SK-N-SH (cell line): ENCODE data around the gene FADS3. TPM values are rescaled to one million over a fixed set of nuclear protein-coding genes. Genes with fewer than 3 reads are reported as not detected.
A peak's percentile ranks its signal among the peaks of the same experiment; 100 is the strongest.

Source experiments
- CTCF ChIA-PET: fragments of 300-600, 350-600 bp; formaldehyde crosslinking; extraction: SDS; loops from one replicate; lab custom pipeline; 2021; lab: Yijun Ruan, JAX
- POLR2A ChIA-PET: fragments of 350-600 bp; sonication (Branson Sonifier 250); formaldehyde crosslinking; extraction: SDS; loops from one replicate; lab custom pipeline; 2020; ENCODE audit warnings: antibody characterized with exemption, inconsistent platforms; lab: Yijun Ruan, JAX
- DNase-seq: peaks from one replicate; pipeline ENCODE4 v3.0.0; 2012
- H2AFZ ChIP-seq: fragments of 200-600 bp; sonication (generic); 2 replicates; pipeline ENCODE4 v1.8.1; 2016; ENCODE audit warnings: antibody characterized with exemption, mild to moderate bottlenecking, low read depth
- H3F3A ChIP-seq: fragments of 200-600 bp; sonication (generic); replicated peaks from 2 replicates; pipeline ENCODE3; 2016; ENCODE audit warnings: antibody characterized with exemption, mild to moderate bottlenecking; ENCODE audit not compliant: insufficient read depth
- H3K27ac ChIP-seq, 2 experiments: fragments of 200-500 bp in 1 of 2; fragments of 200-600 bp in 1 of 2; sonication (Bioruptor generic) in 1 of 2; sonication (generic), shearing (Covaris generic) in 1 of 2; 2 replicates each; pipeline versions ENCODE4 v1.5.1 to v1.6.1; 2014 to 2016; ENCODE audit warnings: low read depth in 2 of 2, inconsistent platforms in 1 of 2, low read length in 1 of 2, mild to moderate bottlenecking in 1 of 2, mixed read lengths in 1 of 2
- H3K27me3 ChIP-seq: fragments of 200-600 bp; sonication (generic), shearing (Covaris generic); 2 replicates; pipeline ENCODE4 v1.6.1; 2016; ENCODE audit warnings: mixed run types; ENCODE audit not compliant: insufficient read depth
- H3K36me3 ChIP-seq, 2 experiments: fragments of 200-500 bp in 1 of 2; fragments of 200-600 bp in 1 of 2; sonication (Bioruptor generic) in 1 of 2; sonication (generic) in 1 of 2; replicated peaks in 1 of 2; 2 replicates each; pipeline versions ENCODE3 to v1.5.1; 2014 to 2016; ENCODE audit warnings: low read length in 1 of 2, mild to moderate bottlenecking in 1 of 2; ENCODE audit not compliant: insufficient read depth in 2 of 2, control insufficient read depth in 1 of 2
- H3K4me1 ChIP-seq, 2 experiments: fragments of 200-500 bp in 1 of 2; fragments of 200-600 bp in 1 of 2; sonication (Bioruptor generic) in 1 of 2; sonication (generic), shearing (Covaris generic) in 1 of 2; 2 replicates each; pipeline versions ENCODE4 v1.5.1 to v1.6.1; 2014 to 2016; ENCODE audit warnings: low read depth in 1 of 2, low read length in 1 of 2, mixed run types in 1 of 2; ENCODE audit not compliant: insufficient read depth in 2 of 2, control insufficient read depth in 1 of 2
- H3K4me2 ChIP-seq: fragments of 200-600 bp; sonication (generic), shearing (Covaris generic); 2 replicates; pipeline ENCODE4 v1.6.1; 2017; ENCODE audit warnings: mixed run types
- H3K4me3 ChIP-seq, 2 experiments: fragments of 200-500 bp in 1 of 2; fragments of 200-600 bp in 1 of 2; sonication (Bioruptor generic) in 1 of 2; sonication (generic), shearing (Covaris generic) in 1 of 2; 2 replicates each; pipeline versions ENCODE4 v1.5.1 to v1.8.1; 2014 to 2016; ENCODE audit warnings: low read depth in 2 of 2, inconsistent platforms in 1 of 2, low read length in 1 of 2, mild to moderate bottlenecking in 1 of 2, mixed read lengths in 1 of 2, moderate library complexity in 1 of 2
- H3K79me2 ChIP-seq: fragments of 200-600 bp; sonication (generic); 2 replicates; pipeline ENCODE4 v1.8.1; 2017; ENCODE audit warnings: mild to moderate bottlenecking; ENCODE audit not compliant: insufficient read depth
- H3K9ac ChIP-seq: fragments of 200-600 bp; sonication (generic); 2 replicates; pipeline ENCODE4 v1.6.1; 2017; ENCODE audit warnings: mixed run types
- H3K9me2 ChIP-seq: fragments of 200-600 bp; sonication (generic); 2 replicates; pipeline ENCODE4 v1.6.1; 2017; ENCODE audit warnings: mixed run types
- H3K9me3 ChIP-seq: fragments of 200-600 bp; sonication (generic); 2 replicates; pipeline ENCODE4 v1.6.1; 2017; ENCODE audit warnings: mixed run types, mild to moderate bottlenecking, moderate library complexity
- H4K20me1 ChIP-seq: fragments of 200-600 bp; sonication (generic); 2 replicates; pipeline ENCODE4 v1.6.1; 2017; ENCODE audit warnings: mild to moderate bottlenecking, mixed run types; ENCODE audit not compliant: insufficient read depth
- CHD2 ChIP-seq: fragments of 150-350 bp; IDR thresholded peaks from 2 replicates; pipeline ENCODE4 v1.6.1; 2018; ENCODE audit warnings: low read length; ENCODE audit not compliant: partially characterized antibody
- ELF1 ChIP-seq: IDR thresholded peaks from 2 replicates; pipeline ENCODE4 v1.4.0; 2012
- EP300 ChIP-seq, 2 experiments: IDR thresholded peaks; 2 replicates each; pipeline versions ENCODE4 v1.4.0 to v1.6.1; 2012; ENCODE audit warnings: borderline replicate concordance in 1 of 2, low read depth in 1 of 2, low read length in 1 of 2
- FOSL2 ChIP-seq: IDR thresholded peaks from 2 replicates; pipeline ENCODE4 v1.4.0; 2012; ENCODE audit warnings: low read depth, mild to moderate bottlenecking, moderate library complexity, borderline replicate concordance
- FOXJ3 ChIP-seq: sonication (generic); formaldehyde crosslinking; IDR thresholded peaks from 2 replicates; pipeline ENCODE4 v1.5.1; 2020; ENCODE audit warnings: mild to moderate bottlenecking, missing genetic modification reagents
- FOXM1 ChIP-seq: IDR thresholded peaks from 2 replicates; pipeline ENCODE4 v1.4.0; 2012; ENCODE audit warnings: low read depth, mild to moderate bottlenecking
- GATA2 ChIP-seq: sonication (generic); formaldehyde crosslinking; IDR thresholded peaks from 2 replicates; pipeline ENCODE4 v1.5.0; 2020; ENCODE audit warnings: mild to moderate bottlenecking, missing genetic modification reagents
- JUND ChIP-seq: IDR thresholded peaks from 2 replicates; pipeline ENCODE4 v1.4.0; 2012
- MAX ChIP-seq: IDR thresholded peaks from 2 replicates; pipeline ENCODE4 v1.4.0; 2012; ENCODE audit warnings: low read depth
- MXI1 ChIP-seq: IDR thresholded peaks from 2 replicates; pipeline ENCODE4 v1.6.1; 2012; ENCODE audit warnings: mild to moderate bottlenecking, low read depth, low read length, improper control_type of control experiment
- NFIC ChIP-seq: IDR thresholded peaks from 2 replicates; pipeline ENCODE4 v1.4.0; 2012; ENCODE audit warnings: borderline replicate concordance
- POLR2AphosphoS5 ChIP-seq: IDR thresholded peaks from 2 replicates; pipeline ENCODE4 v1.6.1; 2012; ENCODE audit warnings: low read depth, low read length
- RAD21 ChIP-seq: IDR thresholded peaks from 2 replicates; pipeline ENCODE4 v1.6.1; 2012; ENCODE audit warnings: mild to moderate bottlenecking, low read length
- RCOR1 ChIP-seq: fragments of 150-350 bp; IDR thresholded peaks from 2 replicates; pipeline ENCODE4 v1.6.1; 2017; ENCODE audit warnings: antibody characterized with exemption, low read length
- REST ChIP-seq: IDR thresholded peaks from 2 replicates; pipeline ENCODE4 v1.6.1; 2012; ENCODE audit warnings: mild to moderate bottlenecking, low read depth, low read length, moderate library complexity
- RFX5 ChIP-seq: IDR thresholded peaks from 2 replicates; pipeline ENCODE4 v1.6.1; 2012; ENCODE audit warnings: mild to moderate bottlenecking, improper control_type of control experiment, low read length
- RXRA ChIP-seq: IDR thresholded peaks from 2 replicates; pipeline ENCODE4 v1.4.0; 2012; ENCODE audit warnings: low read depth, mild to moderate bottlenecking, borderline replicate concordance
- SMC3 ChIP-seq: IDR thresholded peaks from 2 replicates; pipeline ENCODE4 v1.6.1; 2012; ENCODE audit warnings: low read depth, low read length, improper control_type of control experiment
- ZBTB33 ChIP-seq: IDR thresholded peaks from 2 replicates; pipeline ENCODE4 v1.4.0; 2012; ENCODE audit warnings: low read depth, borderline replicate concordance
- WGBS: methylation state at CpG from one replicate; pipeline ENCODE4 v1.1.6; 2017; ENCODE audit warnings: low lambda C conversion rate; 5-methylcytosine and 5-hydroxymethylcytosine counted together
- polyA plus RNA-seq, 3 experiments: library from polyadenylated mRNA; depleted of rRNA; stranded (reverse); fragments of >200 nt; gene quantifications; 2 replicates each; pipeline ENCODE4 v1.2.3, GENCODE V29; 2012

The FADS3 gene
- polyA plus RNA-seq, 1 of the 3 experiments (the other 2 are of a cell fraction) = 93.3 TPM

- TF ChIP-seq FOSL2 (no peak), RAD21 (no peak), CHD2 (no peak), FOXM1 (no peak), EP300 (IDR thresholded peaks at IDR 0.05; ENCODE audit: borderline replicate concordance in 1 of 2, low read depth in 1 of 2, low read length in 1 of 2) (no peak), REST (no peak), NFIC (no peak), SMC3 (no peak), RFX5 (no peak)
Measured at GRCh38 chr11:61912530-61912898, 21.2 kb upstream of the FADS3 start (continued).

- TF ChIP-seq POLR2AphosphoS5 (no peak), GATA2 (CRISPR knock-in tag) (no peak), RCOR1 (no peak), ZBTB33 (no peak), CHD2 (no peak), ELF1 (no peak), FOXM1 (no peak), FOXJ3 (CRISPR knock-in tag) (no peak), MAX (no peak), JUND (no peak), RXRA (no peak), MXI1 (no peak)
- H3K79me2 ChIP-seq = no peaks in the 10 kb centered on the region
- H3K9me2 ChIP-seq = no peaks in the 10 kb centered on the region
- DNase-seq = peak; percentile 25
- H3K36me3 ChIP-seq = no peaks in the 10 kb centered on the region
- H2AFZ ChIP-seq = no peak overlapping the region
- ChIA-PET CTCF (interaction anchor here (0.5 to 5.9 kb wide), 5 partner anchors 12 to 170 kb away, joined by 3 to 85 read pairs (median 29); partner anchors contain the start of gene BEST1), POLR2A (no interaction called here)
- H3F3A ChIP-seq = no peaks in the 10 kb centered on the region
- no peaks in the 10 kb centered on the region for H4K20me1 ChIP-seq
- H3K4me3 ChIP-seq = no peak overlapping the region
- no peaks in the 10 kb centered on the region for H3K27me3 ChIP-seq
- WGBS = 83% methylated on average over 8 of the region's 17 CpGs
- peaks cover 0 to 6% of the 10 kb centered on the region in 2 experiments; a peak in 1 of 4 replicates for H3K4me1 ChIP-seq
- H3K27ac ChIP-seq = no peak overlapping the region
- no peaks in the 10 kb centered on the region for H3K9me3 ChIP-seq
- no peak overlapping the region for H3K9ac ChIP-seq
- H3K4me2 ChIP-seq = no peak overlapping the region
Measured at GRCh38 chr11:61911701-61912529, 20.6 kb upstream of the FADS3 start.
